COLO829 (cell line): ENCODE data around the gene DPF3.

Source experiments
- DNase-seq: peaks from one replicate; pipeline ENCODE4 v3.0.0; 2012; ENCODE audit warnings: low spot score

Gene DPF3

DNA sequence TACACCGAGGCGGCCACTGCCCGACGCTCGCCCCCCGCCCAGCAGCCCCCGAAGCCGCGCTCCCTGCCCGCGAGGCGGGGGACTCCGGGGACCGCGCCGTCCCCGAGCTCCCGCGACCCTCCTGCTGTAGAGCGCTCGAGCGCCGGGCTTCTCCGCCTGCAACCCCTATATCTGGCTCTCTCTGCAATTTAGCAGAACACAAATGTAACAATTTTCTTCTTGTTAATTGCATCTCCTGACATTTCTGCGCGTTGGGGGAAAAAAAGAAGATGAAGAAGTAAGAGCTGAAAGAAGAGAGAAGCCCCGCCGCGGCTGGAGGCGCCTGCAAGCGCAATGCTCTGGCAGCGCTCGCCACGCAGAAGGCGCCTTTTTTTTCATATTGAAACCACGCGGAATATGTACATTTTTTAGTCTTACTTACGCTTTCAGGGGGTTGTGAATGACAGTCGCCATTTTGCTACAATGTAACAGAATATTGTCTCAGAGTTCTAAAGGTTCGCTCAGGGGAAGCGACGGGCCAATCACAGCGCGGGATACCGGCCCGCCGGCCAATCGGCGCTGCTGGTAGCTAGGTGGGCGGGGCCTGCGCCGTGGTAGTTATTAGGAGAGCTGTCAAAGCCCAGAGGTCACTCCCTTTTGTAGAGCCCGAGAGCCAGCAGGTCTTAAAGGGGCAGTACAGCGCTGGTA lies at the start of gene DPF3:
TSS of gene DPF3 (minus strand) at position 466 of the 687 bp plus-strand sequence. CDS start at position 453, 13 bp downstream.
- peak; percentile 96 for DNase-seq

GRCh38 chr14:72942934-72943333 lies 49.0 kb upstream of the DPF3 start:
- no peak for DNase-seq

- DNase-seq, result peak; percentile 32
These were observed 47.5 kb upstream of the DPF3 start for GRCh38 chr14:72941286-72941985.

DNA sequence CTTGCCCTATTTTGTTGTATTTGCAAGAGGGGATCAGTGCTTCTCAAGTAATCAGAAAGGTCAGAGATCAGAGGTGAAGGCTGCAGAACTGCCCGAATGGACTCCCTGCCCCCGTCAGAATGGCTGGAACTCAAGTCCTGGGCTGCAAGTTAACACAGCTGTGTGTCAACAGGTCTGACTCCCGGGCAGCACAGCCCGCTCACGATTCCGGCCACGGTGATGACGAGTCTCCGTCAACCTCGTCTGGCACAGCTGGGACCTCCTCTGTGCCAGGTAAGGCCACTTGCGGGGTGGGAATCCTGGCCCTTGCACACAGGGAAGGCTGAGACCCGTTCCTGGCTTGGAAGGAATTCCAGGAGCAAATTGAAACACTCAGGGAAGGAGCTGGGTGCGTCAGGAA lies 45.7 kb upstream of the DPF3 start:
- DNase-seq, result no peak

GRCh38 chr14:72932893-72933292 lies 39.0 kb upstream of the DPF3 start:
- no peak for DNase-seq

DNA sequence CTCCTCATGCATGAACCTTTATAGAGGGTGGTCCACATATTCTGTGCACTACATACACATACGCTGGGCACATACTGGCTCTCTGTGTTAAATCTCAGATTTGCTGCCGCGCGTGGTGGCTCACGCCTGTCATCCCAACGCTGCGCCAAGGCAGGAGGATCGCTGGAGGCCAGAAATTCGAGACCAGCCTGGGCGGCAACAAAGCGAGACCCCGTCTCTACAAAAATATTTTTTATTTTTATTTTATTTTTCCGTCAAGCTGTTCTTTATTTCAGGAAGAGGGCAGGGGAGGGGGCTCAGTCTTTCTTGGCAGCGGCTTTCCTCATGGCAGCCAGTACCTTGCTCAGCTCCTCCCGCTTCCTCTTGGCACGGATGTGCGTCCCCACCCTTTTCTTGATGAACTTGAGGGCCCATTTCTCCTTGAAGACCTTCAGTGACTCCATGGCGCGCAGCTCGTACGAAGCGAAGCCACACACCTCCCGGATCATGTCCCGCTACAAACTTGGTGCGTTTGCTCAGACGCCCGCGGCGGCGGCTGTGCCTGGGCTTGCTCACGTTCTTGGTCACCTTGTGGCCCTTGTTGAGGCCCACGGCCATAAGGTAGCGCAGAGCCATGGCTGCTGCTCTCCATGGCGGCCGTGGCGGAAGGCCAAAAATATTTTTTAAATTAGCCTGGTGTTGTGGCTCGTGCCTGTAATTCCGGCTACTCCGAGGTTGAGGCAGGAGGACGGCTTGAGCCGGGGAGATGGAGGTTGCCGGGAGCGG lies 35.6 kb upstream of the DPF3 start:
- no peak for DNase-seq

GRCh38 chr14:72928872-72929271 lies 35.0 kb upstream of the DPF3 start:
- DNase-seq, result no peak

DNA sequence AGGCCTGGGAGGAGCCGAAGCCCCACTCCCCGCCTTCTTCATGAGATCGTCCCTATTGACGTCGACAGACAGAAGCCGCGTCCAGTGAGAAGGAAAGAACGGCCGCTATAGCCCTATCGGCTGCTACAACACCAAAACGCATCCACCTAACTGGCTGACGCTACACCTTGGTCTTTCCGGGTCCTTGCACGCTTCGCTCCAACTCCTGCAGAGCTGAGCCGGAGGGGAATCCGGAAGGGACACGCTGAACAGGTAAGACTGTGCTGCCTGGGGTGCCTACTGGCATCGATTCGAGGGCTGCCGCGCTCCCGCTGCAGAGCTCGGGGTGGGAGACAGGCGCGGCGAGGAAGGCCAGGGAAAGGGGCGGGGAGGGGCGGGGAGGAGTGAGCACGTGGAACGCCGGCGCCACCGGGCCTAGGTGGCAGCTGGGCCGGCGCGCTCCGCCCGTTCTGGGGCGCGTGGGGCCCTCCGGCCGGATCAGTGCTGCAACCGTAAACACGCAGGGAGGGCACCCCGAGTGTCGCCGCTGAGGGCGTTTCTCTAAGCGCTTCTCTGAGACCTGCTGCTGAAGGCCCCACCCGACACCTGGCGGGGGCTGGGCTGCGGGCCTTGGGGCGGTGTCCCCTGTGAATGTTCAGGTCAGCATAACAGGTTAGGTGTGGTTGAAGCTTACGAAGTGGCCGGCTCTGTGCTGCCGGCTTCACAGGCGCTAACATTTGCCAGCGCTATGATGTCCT lies 32.6 kb upstream of the DPF3 start, which contains the start of gene DCAF4:
TSS of gene DCAF4 (plus strand) at position 173 of the 737 bp plus-strand sequence. CDS start 11,515 bp downstream, outside the sequence.
- DNase-seq, result peak; percentile 97

- DNase-seq, result no peak
These were observed 32.0 kb upstream of the DPF3 start for GRCh38 chr14:72925815-72926291.

- no peak for DNase-seq
These were observed 31.4 kb upstream of the DPF3 start for GRCh38 chr14:72925171-72925759.

DNA sequence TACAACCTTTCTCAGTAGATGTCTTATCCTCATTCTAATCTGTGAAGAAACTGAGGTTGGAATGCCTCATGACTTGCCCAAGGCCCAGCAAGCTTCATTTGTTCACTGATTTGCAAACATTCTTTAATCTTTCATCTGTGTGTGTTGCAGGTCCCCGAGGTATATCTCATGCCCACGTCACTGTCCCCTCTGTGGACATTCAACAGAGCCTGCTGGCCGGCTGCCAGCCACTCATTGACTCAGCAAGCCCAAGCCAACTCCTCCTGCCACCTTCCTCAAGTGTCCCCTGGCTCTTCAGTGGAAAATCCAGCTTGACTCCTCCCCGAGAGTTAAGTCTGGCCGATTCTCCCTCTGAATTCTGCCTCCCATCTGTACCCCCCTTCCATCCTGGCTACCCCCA lies 30.4 kb upstream of the DPF3 start:
- DNase-seq, result no peak

GRCh38 chr14:72921396-72921795 lies 27.5 kb upstream of the DPF3 start:
- no peak for DNase-seq

DNA sequence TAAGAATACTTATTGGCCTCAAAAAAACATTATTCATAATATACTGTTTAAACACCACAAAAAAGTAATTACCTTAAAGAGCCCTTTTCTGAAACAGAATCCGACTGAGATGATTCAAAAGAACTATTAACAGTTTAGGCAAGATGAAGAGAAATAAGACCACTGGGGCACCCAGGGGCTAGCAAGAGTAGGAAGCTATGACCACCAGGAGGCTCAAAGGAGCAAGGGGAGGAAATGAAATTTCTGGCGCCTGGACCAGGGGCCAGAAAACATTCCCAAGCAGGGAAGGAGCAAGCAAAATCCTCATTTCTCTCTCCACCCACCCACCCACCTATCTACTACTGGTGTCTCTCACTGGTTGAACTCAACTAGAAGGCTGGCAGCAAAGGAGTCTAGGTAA lies 26.1 kb upstream of the DPF3 start:
- DNase-seq, result no peak

- DNase-seq, result no peak
These were observed 23.3 kb upstream of the DPF3 start for GRCh38 chr14:72917094-72917802.

- no peak for DNase-seq
These were observed 22.3 kb upstream of the DPF3 start for GRCh38 chr14:72916174-72916573.

DNA sequence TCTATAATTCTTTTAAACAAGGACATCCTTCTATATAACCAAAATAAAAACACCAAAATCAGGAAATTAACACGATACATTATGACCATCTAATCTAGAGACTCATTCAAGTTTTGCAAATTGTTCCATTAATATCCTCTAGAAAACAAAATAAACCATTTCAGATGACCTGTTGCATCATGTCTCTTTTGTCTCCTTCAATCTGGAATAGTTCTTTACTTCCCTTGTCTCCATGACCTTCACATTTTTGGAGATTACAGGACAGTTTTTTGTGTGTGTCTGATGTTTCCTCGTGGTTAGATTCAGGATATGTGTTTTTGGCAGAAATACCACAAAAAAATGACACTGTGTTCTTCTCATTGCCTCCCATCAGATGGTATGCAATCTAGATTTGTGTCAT lies 19.9 kb upstream of the DPF3 start:
- no peak for DNase-seq

DNA sequence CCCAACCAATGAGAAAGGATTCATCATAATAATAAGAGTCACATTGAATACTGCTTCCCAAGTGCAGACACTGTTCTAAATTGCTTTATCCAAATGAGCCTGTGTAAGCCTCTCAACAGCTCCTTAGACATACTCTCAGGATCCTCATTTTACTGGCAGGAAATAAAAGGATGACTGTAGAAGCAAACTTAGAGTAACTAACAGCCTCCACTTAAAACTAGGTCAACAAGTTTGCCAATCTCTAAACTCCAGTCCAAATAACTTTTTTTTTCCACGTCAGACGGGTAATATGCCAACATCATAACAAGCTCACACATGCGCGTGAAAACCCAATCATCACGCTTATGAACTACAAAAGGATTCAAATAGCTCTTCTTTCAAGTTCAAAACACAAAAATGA lies 15.3 kb upstream of the DPF3 start:
- DNase-seq, result no peak

DNA sequence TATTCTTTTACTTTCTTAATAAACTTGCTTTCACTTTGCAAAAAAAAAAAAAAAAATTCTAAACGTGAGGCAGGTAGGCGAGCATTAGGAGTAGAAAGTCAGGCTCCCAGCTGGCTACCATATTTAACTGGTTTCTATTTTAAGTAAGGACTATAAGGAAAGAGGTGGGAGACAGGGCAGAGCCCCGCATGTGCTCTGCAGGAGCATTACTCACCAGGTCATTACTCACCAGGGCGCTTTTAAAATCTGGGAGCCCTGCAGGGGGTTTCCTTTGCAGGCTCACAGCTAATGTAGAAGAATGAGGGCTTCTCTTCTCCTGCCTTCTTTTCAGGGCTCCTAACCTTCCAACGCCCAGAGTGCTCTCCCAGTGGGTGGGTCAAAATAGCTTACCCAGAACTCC lies 14.0 kb upstream of the DPF3 start:
- DNase-seq, result peak; percentile 28

DNA sequence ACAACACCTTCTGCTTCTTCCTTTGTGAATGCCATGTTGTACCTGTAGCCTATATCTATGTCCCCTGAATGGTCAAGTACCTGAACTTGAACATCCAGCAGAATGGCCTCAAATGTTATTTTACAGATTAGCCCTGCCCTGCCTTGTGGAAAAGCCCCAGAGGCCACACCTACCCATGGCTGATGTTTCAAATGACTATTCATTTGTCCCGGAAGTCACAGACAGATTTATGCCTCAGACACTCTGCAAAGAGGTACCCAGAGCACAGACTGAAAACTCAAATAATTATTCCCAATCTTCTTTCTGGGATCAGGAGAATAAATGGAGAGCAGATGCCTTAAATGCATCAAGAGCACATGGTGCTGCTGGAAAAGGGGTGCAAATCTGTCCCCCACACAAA lies 13.0 kb upstream of the DPF3 start:
- DNase-seq, result no peak

GRCh38 chr14:72906316-72906715 lies 12.4 kb upstream of the DPF3 start:
- DNase-seq, result no peak
